TTC549 (cell line): ENCODE results near the gene TMTC2.
"Not testable (repeated sequence)": the region's sequence is repeated elsewhere in the genome, so short reads cannot be mapped to it uniquely, and the experiment has no call there.

Source experiments
- FAIRE-seq: peaks from 2 replicates; lab custom pipeline; 2012; peaks lifted over from hg19 to GRCh38; lab: Jason Lieb, UNC

TMTC2 gene

GRCh38 chr12:83084516-83085234 lies 398.0 kb downstream of the TMTC2 start:
- FAIRE-seq: no peak

- FAIRE-seq: no peak
These were observed 399.3 kb downstream of the TMTC2 start for GRCh38 chr12:83086023-83086422.

- no peak for FAIRE-seq
These were observed 402.9 kb downstream of the TMTC2 start for GRCh38 chr12:83089575-83089974.

- no peak for FAIRE-seq
These were observed 405.4 kb downstream of the TMTC2 start for GRCh38 chr12:83092129-83092528.

- no peak for FAIRE-seq
These were observed 405.9 kb downstream of the TMTC2 start for GRCh38 chr12:83092606-83093005.

GRCh38 chr12:83093426-83093825 lies 406.7 kb downstream of the TMTC2 start:
- FAIRE-seq: no peak

- FAIRE-seq: no peak
These were observed 411.1 kb downstream of the TMTC2 start for GRCh38 chr12:83097643-83098342.

GRCh38 chr12:83099436-83099835 lies 412.7 kb downstream of the TMTC2 start:
- no peak for FAIRE-seq

GRCh38 chr12:83102499-83102898 lies 415.8 kb downstream of the TMTC2 start:
- FAIRE-seq: no peak

- no peak for FAIRE-seq
These were observed 420.2 kb downstream of the TMTC2 start for GRCh38 chr12:83106873-83107272.

- FAIRE-seq: no peak
These were observed 423.7 kb downstream of the TMTC2 start for GRCh38 chr12:83110424-83110823.

- FAIRE-seq: no peak
These were observed 427.2 kb downstream of the TMTC2 start for GRCh38 chr12:83113945-83114344.

- FAIRE-seq: no peak
These were observed 428.3 kb downstream of the TMTC2 start for GRCh38 chr12:83114966-83115365.

GRCh38 chr12:83117926-83118325 lies 431.2 kb downstream of the TMTC2 start:
- not testable (repeated sequence) for FAIRE-seq

- no peak for FAIRE-seq
These were observed 435.4 kb downstream of the TMTC2 start for GRCh38 chr12:83121897-83122622.

- no peak for FAIRE-seq
These were observed 435.9 kb downstream of the TMTC2 start for GRCh38 chr12:83122623-83122934.

GRCh38 chr12:83123039-83123438 lies 436.3 kb downstream of the TMTC2 start:
- FAIRE-seq: no peak

- no peak for FAIRE-seq
These were observed 441.8 kb downstream of the TMTC2 start for GRCh38 chr12:83128540-83128939.

- no peak for FAIRE-seq
These were observed 443.5 kb downstream of the TMTC2 start for GRCh38 chr12:83130178-83130577.

GRCh38 chr12:83132360-83132759 lies 445.7 kb downstream of the TMTC2 start:
- FAIRE-seq: no peak

- FAIRE-seq: no peak
These were observed 449.7 kb downstream of the TMTC2 start for GRCh38 chr12:83136411-83136810.

- FAIRE-seq: no peak
These were observed 453.4 kb downstream of the TMTC2 start for GRCh38 chr12:83140135-83140534.

- no peak for FAIRE-seq
These were observed 454.8 kb downstream of the TMTC2 start for GRCh38 chr12:83141460-83141994.
